Psoas muscle (tissue), 8 donors: ENCODE results near the gene AP2B1. TPM values are rescaled to one million over a fixed set of nuclear protein-coding genes. Genes with fewer than 3 reads are reported as not detected.
"Not testable (repeated sequence)": the region's sequence is repeated elsewhere in the genome, so short reads cannot be mapped to it uniquely, and the experiment has no call there.

Experiments
- ATAC-seq, 4 donors: fragments of 200-7000 bp; cut with Tn5 transposase; one replicate each; pipeline ENCODE4 v1.9.1; 2020; ENCODE audit warnings: moderate library complexity in 3 of 4, mild to moderate bottlenecking in 2 of 4
- DNase-seq, 2 donors: peaks; one replicate each; pipeline ENCODE4 v3.0.0-alpha.2; 2020
- H3K27ac ChIP-seq: fragments of 200-600 bp; one replicate; pipeline ENCODE4 v1.8.0; 2022
- H3K27me3 ChIP-seq, 3 donors: fragments of 200-600 bp in 1 of 3; one replicate each; pipeline versions ENCODE4 v1.6.1 to v1.8.0; 2013 to 2022; ENCODE audit warnings: low read length in 2 of 3, mild to moderate bottlenecking in 2 of 3, moderate library complexity in 1 of 3; ENCODE audit not compliant: insufficient read depth in 3 of 3
- H3K36me3 ChIP-seq, 2 donors: fragments of 200-600 bp in 1 of 2; one replicate each; pipeline versions ENCODE4 v1.6.1 to v1.8.0; 2013 to 2022; ENCODE audit warnings: low read depth in 1 of 2, mild to moderate bottlenecking in 1 of 2, moderate library complexity in 1 of 2; ENCODE audit not compliant: insufficient read depth in 1 of 2
- H3K4me1 ChIP-seq: fragments of 200-600 bp; one replicate; pipeline ENCODE4 v1.8.0; 2022
- H3K4me3 ChIP-seq: fragments of 200-600 bp; one replicate; pipeline ENCODE4 v1.8.0; 2022; ENCODE audit warnings: mild to moderate bottlenecking
- H3K9me3 ChIP-seq: fragments of 200-600 bp; one replicate; pipeline ENCODE4 v1.8.0; 2022
- CTCF ChIP-seq: fragments of 200-600 bp; IDR thresholded peaks from one replicate; pipeline ENCODE4 v1.8.0; 2022; ENCODE audit warnings: antibody characterized with exemption
- WGBS, 3 donors: extraction: QIAGEN DNeasy Blood & Tissue Kit; methylation state at CpG; one replicate each; pipeline versions ENCODE4 v1.1.6 to v1.1.7; 2013; 5-methylcytosine and 5-hydroxymethylcytosine counted together
- intact Hi-C, 2 donors: fragments of 100-400 bp; cut with DNase I; formaldehyde crosslinking; loops; one replicate each; pipeline versions ENCODE4 v1.11.0 to v1.14.2; 2022
- polyA plus RNA-seq, 3 donors: library from polyadenylated mRNA; stranded (reverse); fragments of 200-250 nt; gene quantifications; one replicate each; pipeline ENCODE4 v1.2.3, GENCODE V29; 2013
- total RNA-seq, 4 donors: library from RNA; stranded (reverse); fragmentation: NEBNext Ultra II Directional in 2 of 4; extraction: Animal tissue kit (Norgen Biotek cat#: 25700) in 2 of 4; gene quantifications; one replicate each; pipeline versions ENCODE4 v1.2.1 to v1.2.4, GENCODE V29; 2021 to 2023
- donor health status: healthy with polysubstance abuse.
- donor health status: DM: no; HTN: no; CAD: no; lungs with moderate emphysema.
- donor health status: Bipolar disorder and iron deficiency.
- donor health status: healthy.
- donor health status: DM: yes; HTN: yes; CAD: no.
- donor health status: DM: no; HTN: no; CAD: no.
- donor health status: DM: no; HTN: no; CAD: no.
- donor health status: DM: yes; HTN: yes; CAD: no.

Gene AP2B1
- total and polyA plus RNA-seq, 7 donors = 20.0 to 92.4 (median 63.2) TPM

DNA sequence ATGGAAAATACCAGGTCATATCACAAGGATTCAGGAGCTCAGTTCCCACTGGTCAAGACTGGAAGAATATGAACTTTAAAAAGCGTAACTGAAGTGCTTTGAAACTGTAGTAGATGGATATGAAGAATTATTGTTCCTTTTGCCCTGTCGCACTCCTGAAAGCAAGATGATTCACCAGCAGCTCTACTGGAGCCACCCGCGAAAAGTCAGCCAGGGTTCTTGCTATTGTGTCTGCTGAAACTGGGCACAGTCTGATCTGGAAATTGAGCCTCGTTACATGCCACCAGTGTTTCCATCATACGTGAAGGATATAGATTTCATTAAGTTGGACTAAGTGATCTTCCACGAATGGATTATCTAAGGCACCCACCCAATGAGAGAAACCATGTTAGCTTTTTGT, 16.6 kb downstream of the AP2B1 start:
- Histone ChIP-seq H3K36me3 (peaks cover 4 to 96% of the 10 kb centered on the region in 2 donors), H3K9me3 (no peaks in the 10 kb centered on the region), H3K4me3 (no peak overlapping the region), H3K27ac (no peak overlapping the region), H3K4me1 (peaks cover 2% of the 10 kb centered on the region), H3K27me3 (no peaks in the 10 kb centered on the region)
- ATAC-seq = peak in 3 of 4 donors; percentile 42 to 63 (median 53)
- 72 to 75% (median 72%) methylated on average over 7 of the region's 7 CpGs for WGBS, 3 donors
- intact Hi-C loops = no loop called here
- no peak for DNase-seq
- TF ChIP-seq CTCF = no peak

GRCh38 chr17:35605678-35606077, 18.6 kb downstream of the AP2B1 start:
- ATAC-seq = no peak
- peaks cover 4 to 97% of the 10 kb centered on the region in 2 donors for H3K36me3 ChIP-seq
- no peak for DNase-seq
- no peaks in the 10 kb centered on the region for H3K4me1 ChIP-seq
- no peak overlapping the region for H3K4me3 ChIP-seq
- TF ChIP-seq CTCF = no peak
- H3K27me3 ChIP-seq = no peaks in the 10 kb centered on the region
- 78 to 90% (median 89%) methylated on average over 2 of the region's 2 CpGs for WGBS, 3 donors
- intact Hi-C loops = no loop called here
- no peaks in the 10 kb centered on the region for H3K9me3 ChIP-seq
- H3K27ac ChIP-seq = no peak overlapping the region

GRCh38 chr17:35607239-35607847, 20.2 kb downstream of the AP2B1 start:
- TF ChIP-seq CTCF = no peak
- WGBS, 3 donors = 71 to 80% (median 79%) methylated on average over 3 of the region's 3 CpGs
- Histone ChIP-seq H3K4me3 (no peak overlapping the region), H3K4me1 (no peaks in the 10 kb centered on the region), H3K27ac (no peak overlapping the region), H3K36me3 (peaks cover 4 to 97% of the 10 kb centered on the region in 2 donors), H3K9me3 (no peaks in the 10 kb centered on the region), H3K27me3 (no peaks in the 10 kb centered on the region)
- no peak for DNase-seq
- ATAC-seq = no peak
- intact Hi-C loops = no loop called here

DNA sequence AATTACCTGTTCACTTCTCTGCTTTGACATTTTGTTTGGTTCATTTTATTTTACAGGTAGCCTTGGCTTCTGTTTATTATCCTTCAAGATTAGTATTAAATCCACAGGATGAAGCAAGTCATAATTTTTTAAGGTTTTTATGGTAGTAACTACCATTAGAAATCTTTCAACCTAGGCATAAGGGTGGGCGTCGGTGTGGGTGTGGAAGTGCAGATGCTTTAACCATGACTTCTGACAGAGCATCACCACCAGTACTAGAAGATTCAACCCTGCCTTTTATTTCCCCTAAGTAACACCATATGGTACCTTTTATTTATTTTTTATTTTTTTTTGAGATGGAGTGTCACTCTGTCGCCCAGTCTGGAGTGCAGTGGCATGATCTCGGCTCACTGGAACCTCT, 22.7 kb downstream of the AP2B1 start:
- Histone ChIP-seq H3K4me1 (peaks cover 8% of the 10 kb centered on the region), H3K27ac (no peak overlapping the region), H3K36me3 (peaks cover 4 to 78% of the 10 kb centered on the region in 2 donors), H3K27me3 (no peaks in the 10 kb centered on the region), H3K4me3 (no peak overlapping the region), H3K9me3 (no peaks in the 10 kb centered on the region)
- ATAC-seq (no peak), DNase-seq (no peak)
- 97 to 99% (median 97%) methylated on average over 4 of the region's 4 CpGs for WGBS, 3 donors
- no peak for TF ChIP-seq CTCF
- intact Hi-C loops = no loop called here

GRCh38 chr17:35610746-35611145, 23.6 kb downstream of the AP2B1 start:
- DNase-seq, H3K27ac ChIP-seq, H3K9me3 ChIP-seq, H3K4me3 ChIP-seq, intact Hi-C loops, ATAC-seq, H3K27me3 ChIP-seq: not testable (repeated sequence)
- H3K4me1 ChIP-seq = peaks cover 15% of the 10 kb centered on the region
- WGBS, 3 donors = 57 to 61% (median 58%) methylated on average over 12 of the region's 12 CpGs
- H3K36me3 ChIP-seq = peaks cover 2 to 70% of the 10 kb centered on the region in 2 donors
